Islet precursor cell (in vitro differentiated cells): ENCODE data around the gene BCCIP.
A peak's percentile ranks its signal among the peaks of the same experiment; 100 is the strongest.

ENCODE experiments used
- DNase-seq: peaks from one replicate; pipeline ENCODE4 v3.0.0-alpha.2; 2018

Gene BCCIP

DNA sequence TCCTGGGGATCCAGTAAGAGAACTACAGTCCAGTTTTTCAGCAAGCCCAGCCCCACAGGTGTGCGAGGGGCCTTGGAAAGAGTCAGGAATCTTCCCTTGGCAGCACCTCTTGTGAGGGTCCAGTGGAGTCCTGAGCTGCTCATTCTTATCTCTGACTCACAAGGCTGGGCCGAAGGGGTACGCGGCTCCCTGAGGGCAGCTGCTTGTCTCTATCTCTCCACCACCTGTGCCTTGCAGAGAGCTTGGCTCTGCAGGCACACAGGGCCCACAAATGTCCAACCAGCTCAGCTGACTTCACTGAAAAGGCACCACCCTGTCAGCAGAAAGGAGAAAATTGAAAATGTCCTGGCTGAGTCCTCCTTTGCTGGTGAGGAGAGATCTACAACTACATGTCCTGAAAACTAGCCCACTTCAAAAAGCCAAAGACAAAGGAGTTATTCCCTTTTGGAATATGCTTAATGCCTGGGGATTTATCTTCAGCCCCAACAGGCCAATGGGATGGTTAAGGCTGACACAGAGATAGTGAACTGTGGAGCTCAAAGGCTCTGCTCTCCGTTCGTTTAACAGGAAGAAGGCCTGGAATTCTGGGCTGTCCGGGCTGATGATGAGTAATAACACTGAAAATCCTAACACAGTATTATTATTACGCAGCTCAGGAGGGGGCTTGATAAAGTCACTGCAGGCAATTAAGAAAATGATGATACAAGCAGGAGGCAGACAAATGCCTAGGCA, 23.7 kb upstream of the BCCIP start:
- DNase-seq = no peak

DNA sequence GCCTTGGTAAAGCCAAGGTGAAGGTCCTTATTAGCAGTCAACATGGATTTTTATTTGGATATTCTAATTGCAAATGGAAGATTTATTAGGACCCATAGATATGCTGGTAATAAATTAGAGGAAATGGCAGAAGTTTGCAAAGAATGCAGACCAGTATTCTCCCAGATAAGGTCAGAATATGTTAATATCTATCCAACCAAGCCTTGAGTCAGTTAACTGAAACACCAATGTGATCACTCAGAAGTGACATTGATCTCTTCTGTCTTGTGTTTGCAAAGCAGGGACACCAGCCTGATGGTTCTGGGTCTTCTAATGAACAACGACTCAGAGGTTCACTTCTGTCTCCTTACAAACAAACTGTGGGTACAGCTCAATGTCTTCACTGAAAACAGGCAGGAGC, 21.8 kb upstream of the BCCIP start:
- DNase-seq = no peak

DNA sequence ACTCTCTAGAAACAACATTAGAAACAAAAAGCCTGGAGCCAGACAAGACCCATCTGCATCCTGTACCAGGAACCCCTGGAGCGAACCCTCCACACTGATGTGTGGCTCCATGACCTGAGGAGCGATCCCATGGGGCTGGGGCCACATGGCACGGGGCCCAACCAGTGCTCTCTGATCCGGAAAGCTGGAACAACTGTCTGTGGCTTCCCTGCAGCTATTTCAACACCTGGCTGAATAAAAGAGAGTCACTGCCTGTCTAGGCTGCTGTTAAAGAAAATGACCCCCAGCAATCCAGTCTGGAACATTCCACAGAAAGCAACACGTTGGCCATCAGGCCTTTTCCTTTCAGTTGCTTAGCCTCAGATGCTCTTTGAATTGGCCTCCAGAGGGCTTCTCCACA, 21.2 kb upstream of the BCCIP start:
- DNase-seq = no peak

DNA sequence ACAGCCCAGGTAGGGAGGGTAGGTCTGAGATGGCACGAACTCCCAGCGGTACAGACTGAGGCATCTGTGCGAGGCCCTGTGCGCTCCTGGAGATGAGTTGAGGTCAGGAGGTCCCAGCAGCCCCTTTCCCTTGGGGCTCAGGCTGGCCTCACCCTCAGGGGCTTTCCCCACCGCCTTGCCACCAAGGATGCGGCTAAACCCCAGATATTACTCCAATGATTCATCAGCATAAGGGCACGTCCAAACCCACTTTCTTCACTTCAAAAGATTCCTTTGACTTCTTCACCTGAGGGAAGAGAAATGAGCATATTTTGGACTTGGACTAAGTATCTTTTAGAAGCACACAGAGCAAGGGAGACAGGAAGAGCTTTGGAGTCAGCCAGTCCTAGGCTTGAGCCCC, 20.6 kb upstream of the BCCIP start:
- no peak for DNase-seq

DNA sequence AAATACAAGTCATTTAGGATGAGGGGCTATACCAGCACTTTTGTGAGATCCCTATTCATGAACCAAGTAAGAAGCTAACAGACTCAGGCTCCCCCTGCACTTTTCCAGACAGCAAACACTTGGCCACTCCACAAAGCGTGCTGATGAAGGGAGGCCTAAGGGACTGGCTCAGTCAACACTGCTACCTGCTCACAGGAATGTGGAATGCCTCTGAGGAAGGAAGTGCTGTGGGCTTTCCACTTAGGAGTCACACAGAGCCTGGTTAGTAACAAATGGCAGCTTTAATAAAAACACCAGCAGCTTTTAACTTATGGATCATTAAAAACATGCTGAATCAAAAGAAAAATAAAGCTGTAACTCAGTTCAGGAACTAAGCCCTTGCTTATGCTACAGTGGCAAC, 15.3 kb upstream of the BCCIP start:
- peak; percentile 41 for DNase-seq

DNA sequence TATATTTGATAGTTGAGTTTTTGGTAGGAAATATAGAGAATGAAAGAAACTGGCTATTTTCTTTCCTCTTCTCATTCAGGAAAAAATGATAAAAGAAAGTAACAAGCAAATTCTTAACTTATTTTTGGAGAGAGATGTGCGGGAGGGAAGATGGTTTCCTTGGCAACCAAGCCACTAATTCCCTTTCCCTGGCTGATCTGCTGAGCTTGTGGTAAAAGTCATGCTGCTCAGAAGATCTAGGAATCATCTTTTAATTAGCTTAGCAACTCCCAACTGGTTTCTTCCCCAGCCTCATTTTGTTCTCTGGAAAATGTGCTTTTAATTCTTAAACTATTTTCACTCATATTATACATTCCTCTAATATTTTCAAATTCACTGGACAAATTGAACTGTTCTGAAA, 12.1 kb upstream of the BCCIP start:
- peak; percentile 0 for DNase-seq

DNA sequence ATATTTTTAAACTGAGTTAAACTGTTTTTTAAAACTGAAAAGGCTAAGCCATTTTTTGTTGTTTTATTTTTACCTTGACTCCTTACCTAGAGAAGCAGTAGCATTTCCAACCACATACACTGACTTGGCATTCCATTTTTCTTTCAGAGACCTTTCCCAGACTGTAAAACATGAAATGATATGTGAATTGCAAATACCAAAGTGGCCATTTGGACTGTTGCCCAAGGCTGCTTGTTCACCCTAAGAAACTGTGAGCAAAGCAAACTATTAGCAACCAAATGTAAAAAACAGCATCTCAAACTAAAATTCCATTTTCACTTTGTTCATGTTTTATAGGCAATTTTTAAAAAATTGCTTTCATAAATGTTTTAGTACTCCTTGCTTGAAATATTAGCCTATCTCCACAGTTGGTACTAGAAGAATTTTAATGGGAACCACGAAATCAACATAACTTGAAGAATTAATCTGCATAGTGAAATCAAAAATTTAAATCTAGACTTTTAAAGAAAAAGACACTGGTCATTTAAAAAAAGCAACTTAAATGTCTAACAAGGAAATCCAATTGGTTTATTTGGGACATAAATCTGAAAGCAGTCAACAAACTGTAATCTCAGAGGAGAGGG, 11.1 kb upstream of the BCCIP start:
- DNase-seq = no peak

DNA sequence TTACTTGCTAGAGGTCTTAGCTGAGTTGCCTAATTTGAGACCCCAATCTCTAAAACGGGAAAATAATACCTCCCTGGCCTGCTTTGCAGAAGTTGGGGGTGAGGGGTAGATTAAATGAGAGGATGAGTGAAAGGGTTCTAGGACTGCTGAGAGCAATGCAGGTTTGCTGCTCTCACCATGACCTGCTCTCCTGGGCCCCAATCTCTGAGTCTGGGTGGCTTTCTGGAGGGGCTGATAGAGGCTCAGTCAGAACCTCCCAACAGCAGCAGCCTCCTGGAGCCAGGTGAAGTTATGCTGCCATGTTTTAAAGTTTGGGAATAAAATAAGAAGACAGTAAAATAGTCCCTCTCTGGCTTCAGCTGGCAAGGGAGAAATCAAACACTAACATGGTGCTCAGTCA, 7.6 kb upstream of the BCCIP start:
- peak; percentile 32 for DNase-seq

DNA sequence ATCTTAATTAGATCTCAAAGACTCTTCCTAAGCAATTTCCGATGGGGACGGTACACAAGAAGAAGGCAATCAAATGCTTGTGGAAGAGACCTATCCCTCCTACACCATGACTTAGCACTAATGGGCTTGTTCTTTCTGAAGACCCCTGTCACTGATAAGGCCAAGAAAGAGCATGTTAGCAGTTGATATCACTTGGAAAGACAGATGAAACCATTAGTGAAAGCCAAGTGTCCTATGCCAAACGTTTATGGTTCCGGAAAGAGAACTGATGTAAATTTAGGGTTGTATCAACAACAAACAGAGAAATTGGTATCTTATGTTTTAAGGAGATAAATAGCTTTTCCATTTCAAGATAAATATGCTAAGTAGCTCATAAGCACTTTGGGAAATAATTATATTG, 6.8 kb upstream of the BCCIP start:
- DNase-seq = no peak

DNA sequence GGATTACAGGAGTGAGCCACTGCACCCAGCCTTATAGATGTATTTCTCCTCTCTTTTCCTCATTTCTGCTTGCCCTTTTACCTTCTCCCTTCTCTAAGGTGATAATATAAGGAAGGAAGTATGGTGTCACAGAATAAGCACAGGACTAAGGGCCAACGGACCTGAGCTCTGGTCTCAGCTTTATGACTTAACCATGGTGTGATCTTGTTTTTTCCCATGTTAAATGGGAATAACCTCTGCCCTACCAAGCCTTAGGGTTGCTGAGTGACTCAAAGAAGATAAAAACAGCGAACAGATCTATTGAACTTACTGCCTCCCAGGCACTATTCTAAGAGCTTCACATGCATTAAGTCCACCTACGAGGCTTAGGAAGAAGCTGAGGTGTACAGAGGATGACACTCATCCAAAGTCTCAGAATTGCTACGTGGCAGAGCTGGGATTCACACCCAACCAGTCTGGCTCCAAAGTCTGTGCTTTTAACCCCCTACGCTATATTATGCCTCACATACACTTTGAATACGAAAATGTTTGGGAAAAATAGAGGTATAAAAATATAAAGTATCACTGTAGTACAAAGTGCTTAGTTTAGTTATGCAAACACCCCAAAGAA, 5.9 kb upstream of the BCCIP start:
- DNase-seq = peak; percentile 28

DNA sequence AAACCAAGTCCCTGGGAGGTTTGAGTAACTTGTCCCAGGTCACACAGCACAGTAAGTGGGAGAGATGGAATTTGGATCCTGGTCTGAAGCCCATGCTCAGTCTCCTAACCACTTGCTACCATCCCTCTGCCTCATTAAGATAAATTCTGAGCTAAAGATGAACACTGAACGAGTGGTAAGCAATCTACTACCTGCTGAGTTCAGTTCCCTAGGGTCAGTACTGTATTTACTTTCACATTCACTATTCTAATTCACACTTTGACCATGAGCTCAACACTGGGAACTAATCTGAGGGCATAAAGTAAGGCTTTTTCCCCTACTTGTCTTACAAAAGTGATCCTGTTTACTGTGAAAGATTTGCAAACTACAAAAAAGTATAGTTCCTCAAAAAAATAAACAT, 2.6 kb upstream of the BCCIP start:
- peak; percentile 23 for DNase-seq

DNA sequence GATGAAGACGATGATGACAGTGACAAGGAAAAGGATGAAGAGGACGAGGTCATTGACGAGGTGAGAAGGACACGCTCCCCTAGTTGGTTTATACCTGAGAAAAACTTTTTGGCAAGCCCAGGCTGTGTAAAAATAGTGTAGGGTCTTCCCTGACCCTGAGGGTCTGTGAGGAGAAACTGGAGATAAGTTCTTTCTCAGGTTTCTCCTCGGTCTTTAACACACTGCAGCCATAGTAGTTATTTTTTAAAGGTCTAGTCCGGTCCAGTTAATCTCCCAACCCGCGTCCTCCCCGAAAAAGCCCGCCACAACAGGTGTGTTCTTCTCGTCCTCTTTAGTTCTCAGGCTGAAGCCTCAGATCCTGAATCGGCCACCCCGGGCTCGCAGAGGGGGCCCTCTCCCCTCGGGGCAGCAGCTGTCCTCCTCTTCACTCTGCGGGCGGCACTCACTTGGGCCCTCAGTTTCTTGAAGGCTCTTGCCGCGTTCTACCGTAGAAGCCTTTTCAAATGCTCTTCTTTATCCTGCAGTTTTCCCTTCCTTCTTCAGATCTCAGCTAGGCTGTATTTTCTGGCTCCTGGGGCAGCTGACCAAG, 411 bp downstream of the BCCIP start:
- DNase-seq = peak; percentile 52

DNA sequence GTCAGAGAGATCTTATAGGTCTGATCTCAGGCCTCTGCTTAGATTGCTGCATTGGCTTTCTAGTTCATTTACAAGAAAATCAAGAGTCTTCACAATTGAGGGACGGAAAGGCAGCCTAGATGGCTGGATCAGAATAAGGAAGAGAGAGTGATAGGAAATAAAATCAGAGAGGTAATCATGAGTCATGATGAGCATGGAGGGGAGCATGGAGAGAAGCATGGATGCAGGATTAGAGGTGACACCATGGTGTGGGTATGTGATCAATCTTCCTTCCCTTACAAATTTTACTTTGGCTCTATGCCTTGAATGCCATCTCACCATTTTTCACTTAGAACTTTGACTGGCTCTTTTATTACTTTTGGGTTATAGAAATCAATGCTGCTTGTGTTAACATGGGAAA, 1.4 kb downstream of the BCCIP start:
- DNase-seq = peak; percentile 14

DNA sequence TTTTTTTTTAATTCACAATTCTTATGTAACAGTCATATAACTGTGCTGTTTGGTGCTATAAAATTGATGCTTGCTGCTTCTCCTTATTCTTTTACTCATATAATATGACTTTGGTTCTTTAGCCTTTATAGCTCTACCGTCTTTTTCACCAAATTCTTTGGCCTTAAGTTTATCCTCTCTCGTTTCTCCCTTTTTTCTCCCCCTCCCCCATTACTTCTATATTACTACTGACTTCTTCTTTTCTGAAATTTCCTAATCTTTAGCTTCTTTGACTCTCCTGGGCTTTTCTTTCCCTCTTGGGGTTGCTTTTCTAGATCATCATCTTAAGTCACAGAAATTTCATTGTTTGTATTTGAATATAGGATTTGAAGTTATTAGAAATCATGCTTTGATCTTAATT, 3.8 kb downstream of the BCCIP start:
- no peak for DNase-seq

DNA sequence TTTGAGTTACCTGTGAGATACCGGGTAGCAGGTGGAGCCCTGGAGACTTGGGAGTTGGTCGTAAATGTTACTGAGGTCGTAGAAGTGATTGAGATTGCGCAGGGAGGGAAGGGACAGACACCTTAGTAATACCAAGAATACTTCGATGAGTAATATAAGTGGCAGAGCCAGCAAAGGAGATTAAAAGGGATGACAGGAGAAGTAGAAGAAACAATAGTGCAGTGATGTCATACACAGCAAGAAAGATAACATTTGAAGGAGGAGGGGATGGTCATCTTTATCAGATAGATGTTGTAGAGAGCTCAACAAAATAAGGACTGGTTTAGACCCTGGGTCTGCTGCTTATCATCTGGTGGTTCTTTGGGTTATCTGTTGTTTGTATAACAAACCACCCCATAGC, 5.0 kb downstream of the BCCIP start:
- peak; percentile 1 for DNase-seq

DNA sequence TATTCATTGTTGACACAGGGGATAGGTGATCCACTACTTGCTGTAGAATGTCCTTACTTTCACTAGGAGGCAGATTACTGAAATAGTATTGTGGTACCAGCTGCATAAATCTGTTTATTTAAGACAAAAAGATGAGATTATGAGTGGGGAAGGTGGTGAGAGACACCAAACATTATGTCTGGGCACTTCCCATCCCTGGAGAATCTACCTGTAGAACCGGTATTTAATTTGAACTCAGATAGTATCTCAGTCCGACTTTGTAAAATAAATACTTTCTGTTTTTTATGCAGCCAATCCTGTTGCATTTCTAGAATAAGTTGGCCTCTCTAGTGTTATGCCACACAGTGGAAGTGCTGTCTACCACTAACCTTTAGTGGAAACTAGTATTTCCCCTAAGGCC, 13.4 kb downstream of the BCCIP start:
- no peak for DNase-seq

DNA sequence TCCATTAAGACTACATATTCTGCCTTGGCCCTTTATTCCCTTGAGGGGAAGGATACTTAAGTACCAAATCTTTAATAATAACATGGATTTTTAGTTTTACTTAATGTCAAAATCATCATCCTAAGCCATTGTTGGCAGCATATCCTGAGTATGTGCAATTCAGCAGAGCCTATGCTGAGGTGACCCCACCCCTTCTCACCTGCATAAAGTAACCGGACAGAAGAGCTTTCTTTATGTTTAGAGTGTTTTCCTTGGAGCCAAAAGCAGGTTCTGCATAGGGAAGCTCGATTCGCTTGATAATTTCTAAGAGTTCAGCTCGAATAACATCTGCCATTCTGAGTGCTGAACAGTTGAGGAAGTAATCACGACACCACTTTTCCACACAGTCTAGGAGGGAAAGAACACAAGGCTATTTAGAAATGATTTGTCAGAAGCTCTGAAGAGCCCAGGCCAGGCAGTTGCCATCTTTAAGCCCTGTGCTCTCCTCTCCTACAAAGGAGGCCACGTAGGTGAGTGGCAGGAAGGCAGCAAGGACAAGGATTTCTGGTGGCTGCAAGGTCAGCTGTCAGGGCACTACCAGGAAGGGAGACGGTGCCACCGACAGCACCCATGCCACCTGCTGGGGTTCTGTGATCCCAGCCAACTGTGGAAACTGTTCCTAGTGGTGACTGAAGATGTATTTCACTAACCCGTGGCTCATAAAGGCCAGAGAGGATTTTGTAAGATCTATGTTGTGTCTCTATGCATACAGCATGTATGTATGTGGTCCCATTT, 15.6 kb downstream of the BCCIP start:
- DNase-seq = no peak

DNA sequence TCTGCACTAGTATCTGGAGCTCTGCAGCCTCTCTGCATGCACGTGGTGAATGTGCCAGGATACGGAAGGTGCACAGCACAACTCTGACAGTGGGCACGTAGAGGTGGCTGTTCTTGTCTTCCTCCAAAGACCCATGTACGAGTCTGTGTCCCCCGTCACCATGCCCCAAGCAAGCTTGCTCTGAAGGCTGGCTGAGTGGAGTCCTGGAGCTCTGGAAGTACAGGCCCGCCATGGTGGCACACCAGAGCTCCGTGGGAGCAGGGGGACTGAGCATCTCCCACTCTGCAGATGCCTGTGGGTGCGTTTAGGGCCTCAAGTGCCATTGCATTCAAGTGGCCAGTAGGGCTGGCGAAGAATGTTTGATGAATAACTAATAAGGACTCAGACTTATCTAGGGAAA, 17.1 kb downstream of the BCCIP start:
- no peak for DNase-seq

DNA sequence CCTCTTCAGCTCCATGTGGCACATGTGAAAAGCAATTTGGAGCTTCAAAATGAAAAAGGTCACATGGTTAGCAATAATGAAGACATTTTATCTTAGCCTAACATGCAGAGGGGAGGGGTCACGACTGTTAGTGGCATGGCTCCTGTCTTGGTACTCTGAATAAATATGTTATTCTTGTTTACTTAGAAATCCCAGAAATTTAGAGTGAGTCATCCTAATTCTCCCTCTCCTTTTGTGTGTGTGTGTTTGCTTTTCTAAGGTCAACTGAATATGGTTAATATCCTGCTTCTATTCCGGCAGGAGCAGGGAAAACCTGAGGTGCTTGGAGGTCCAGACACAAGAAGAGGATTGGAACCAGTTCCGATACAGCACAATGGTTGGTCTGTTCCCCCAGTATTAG, 17.6 kb downstream of the BCCIP start:
- DNase-seq = no peak

DNA sequence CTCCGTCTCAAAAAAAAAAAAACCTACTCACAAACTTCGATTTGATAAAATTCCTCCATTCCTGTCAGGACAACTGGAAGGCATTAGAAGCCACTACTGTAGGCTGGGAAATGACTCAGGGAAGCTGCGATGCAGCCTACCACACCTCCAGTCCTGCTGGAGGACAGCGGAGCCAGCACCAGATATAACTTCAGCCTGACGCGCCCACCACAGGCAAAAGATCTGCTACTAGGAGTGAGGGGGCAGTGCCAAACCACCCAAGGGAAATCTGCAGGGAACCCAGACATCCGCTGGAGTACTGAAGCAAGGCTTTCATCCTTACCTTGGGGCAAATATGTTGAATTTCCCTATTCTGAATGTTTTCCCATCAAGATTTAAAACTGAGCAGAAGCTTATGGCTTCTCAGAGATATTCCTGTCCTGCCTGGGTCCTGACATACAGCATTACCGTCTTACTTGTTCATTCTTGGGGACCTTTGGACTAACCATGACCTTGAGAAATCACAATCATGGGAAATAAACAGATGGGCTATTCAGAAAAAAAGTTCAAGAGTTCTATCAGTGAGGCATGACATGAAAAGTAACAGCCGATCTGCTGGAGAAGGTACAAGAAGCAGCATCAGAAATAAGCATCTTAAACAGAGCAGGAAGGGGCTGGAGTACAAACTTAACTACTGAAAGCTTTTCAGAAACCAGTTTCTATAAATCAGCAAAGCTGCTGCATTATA, 20.4 kb downstream of the BCCIP start:
- no peak for DNase-seq

DNA sequence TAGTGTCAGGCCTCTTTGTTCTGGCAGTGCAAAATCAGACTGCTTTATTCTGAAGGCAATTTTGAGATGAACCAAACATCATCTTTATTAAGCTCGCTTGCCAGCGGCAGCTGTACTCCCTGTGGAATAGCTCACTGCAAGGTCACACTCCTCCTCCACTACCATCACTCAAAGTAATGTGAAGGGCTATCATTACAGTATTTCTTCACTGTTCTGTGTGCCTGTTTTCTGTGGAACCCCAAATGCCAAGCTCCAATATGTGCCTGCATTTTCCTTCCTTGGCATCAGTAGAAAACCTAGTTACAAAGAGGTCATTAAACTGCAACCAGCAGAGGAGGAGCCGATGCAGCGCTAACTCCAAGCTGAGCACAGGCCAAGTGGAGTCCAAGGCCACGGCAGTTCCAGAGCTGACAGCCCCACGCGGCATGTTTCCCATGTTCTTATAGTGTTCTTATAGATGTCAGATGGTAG, 21.4 kb downstream of the BCCIP start:
- no peak for DNase-seq

DNA sequence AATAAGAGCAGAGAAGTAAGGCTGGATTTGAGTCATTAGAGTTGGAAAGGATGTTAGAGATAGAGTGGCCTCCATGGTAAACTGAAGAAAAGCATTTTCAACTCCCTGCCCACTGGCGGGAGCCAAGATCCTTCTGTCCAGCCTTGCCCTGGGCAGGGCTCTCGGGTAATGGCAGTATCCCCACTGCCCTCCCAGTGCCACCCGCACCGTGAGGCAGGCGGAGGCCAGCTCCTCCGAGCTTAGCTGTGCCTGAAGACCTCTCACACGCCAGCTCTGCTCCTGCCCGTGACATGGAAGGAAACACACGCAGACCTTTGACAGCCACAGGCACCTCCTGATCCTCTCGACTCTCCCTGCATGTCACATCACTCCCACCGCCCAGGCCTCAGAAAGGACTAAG, 22.3 kb downstream of the BCCIP start:
- no peak for DNase-seq

DNA sequence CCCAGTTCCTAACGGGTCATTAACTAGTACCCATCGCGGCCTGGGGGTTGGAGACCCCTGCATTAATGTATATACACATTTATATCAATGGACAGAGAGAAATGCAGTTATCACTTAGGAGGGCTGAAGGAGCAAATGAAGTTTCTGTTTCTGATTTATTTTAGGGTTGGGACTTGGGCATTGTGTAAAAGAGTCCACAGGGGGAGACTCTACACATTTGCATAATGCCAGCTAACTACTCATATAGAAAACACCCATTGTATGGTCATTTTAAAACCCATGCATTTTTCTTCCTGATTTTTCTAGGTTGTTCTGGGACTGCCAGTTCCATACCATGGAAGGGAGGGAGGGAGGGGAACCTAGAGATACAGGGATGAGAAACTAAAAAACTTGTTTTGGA, 23.5 kb downstream of the BCCIP start:
- DNase-seq = no peak
